Ascending aorta (tissue), 2 donors: ENCODE data around the gene TRPV2. TPM values are rescaled to one million over a fixed set of nuclear protein-coding genes. Genes with fewer than 3 reads are reported as not detected.

ENCODE experiments used
- DNase-seq, 2 donors: peaks; one replicate each; pipeline ENCODE4 v3.0.0-alpha.2; 2019; ENCODE audit warnings: low spot score in 2 of 2
- H3K27ac ChIP-seq, 2 donors: fragments of 200-600 bp; sonication (generic); one replicate each; pipeline ENCODE4 v1.5.1; 2016 to 2017; ENCODE audit warnings: mild to moderate bottlenecking in 1 of 2
- H3K27me3 ChIP-seq: fragments of 200-600 bp; sonication (generic); one replicate; pipeline ENCODE4 v1.5.1; 2017
- H3K36me3 ChIP-seq, 2 donors: fragments of 200-600 bp; sonication (generic); one replicate each; pipeline ENCODE4 v1.5.1; 2016
- H3K4me1 ChIP-seq, 2 donors: fragments of 200-600 bp; sonication (generic); one replicate each; pipeline ENCODE4 v1.5.1; 2016 to 2017; ENCODE audit warnings: mild to moderate bottlenecking in 1 of 2
- H3K4me3 ChIP-seq, 2 donors: fragments of 200-600 bp; sonication (generic); one replicate each; pipeline ENCODE4 v1.5.1; 2016 to 2017; ENCODE audit warnings: mild to moderate bottlenecking in 1 of 2
- H3K9me3 ChIP-seq, 2 donors: fragments of 200-600 bp; sonication (generic); one replicate each; pipeline ENCODE4 v1.5.1; 2016
- intact Hi-C: fragments of 100-400 bp; cut with DNase I; formaldehyde crosslinking; loops from one replicate; pipeline ENCODE4 v1.15.1; 2023
- total RNA-seq: library from RNA; depleted of rRNA; stranded (reverse); fragments of >200 nt; gene quantifications from one replicate; pipeline ENCODE4 v1.1.0, GENCODE V29; 2016
- TF ChIP-seq, protein P1 (sequence below), 3 experiments: fragments of 200-600 bp in 2 of 3; fragments of 450-650 bp in 1 of 3; sonication (generic) in 2 of 3; IDR thresholded peaks; one replicate each; pipeline ENCODE4 v1.5.1; 2016 to 2019; ENCODE audit warnings: antibody characterized with exemption in 3 of 3, mild to moderate bottlenecking in 1 of 3, moderate library complexity in 1 of 3

The TRPV2 gene
- total RNA-seq, 1 donor from 2014 or later: 26.1 TPM

DNA sequence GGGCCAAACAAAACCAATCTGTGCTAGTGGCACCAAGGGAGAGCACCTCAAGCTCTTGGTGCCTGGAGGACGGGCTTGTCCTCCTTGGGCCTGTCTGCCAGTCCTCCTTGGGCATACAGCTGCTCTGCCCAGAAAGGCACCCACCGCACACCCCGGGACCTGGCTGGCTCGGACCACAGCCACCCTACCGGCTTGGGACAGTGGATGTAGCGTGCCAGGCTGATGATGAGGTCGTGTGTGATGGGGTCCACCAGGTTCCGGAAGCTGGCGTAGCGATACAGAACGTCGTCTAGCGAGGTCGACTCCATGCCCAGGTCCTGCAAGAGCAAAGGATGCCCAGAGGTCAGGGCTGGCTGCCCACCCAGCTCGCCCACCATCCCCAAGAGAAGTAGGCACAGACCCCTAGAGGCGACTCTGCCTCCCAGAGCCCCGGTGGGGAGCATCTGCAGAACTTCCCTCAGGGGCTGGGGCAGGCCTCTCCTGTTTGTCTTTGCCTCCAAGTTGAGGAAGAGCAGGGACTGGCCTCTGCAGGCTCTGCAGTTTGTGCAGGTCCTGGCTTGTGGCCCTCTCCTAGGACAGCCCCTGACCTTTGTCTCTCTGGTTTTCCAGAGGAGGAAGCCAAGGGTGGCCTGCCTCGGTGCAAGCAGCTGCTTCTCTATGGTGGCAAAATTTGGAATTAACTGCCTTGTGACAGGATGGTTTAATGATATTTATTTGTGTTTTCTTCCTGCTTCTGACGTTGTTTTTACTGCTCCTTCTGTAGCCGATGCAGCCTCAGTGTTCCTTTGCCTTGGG is 46.9 kb downstream of the TRPV2 start:
- intact Hi-C loops: loop anchor here (2.0 kb wide), 1 partner anchor 59 kb away; no protein-coding TSS in a partner anchor
- DNase-seq: no peak
- no peak overlapping the region for H3K27ac ChIP-seq
- peaks cover 0 to 6% of the 10 kb centered on the region in 2 donors for H3K4me1 ChIP-seq
- H3K9me3 ChIP-seq: no peaks in the 10 kb centered on the region
- H3K4me3 ChIP-seq: no peak overlapping the region
- peaks cover 0 to 5% of the 10 kb centered on the region in 2 donors for H3K36me3 ChIP-seq
- H3K27me3 ChIP-seq: no peaks in the 10 kb centered on the region
- TF ChIP-seq, protein P1, sequence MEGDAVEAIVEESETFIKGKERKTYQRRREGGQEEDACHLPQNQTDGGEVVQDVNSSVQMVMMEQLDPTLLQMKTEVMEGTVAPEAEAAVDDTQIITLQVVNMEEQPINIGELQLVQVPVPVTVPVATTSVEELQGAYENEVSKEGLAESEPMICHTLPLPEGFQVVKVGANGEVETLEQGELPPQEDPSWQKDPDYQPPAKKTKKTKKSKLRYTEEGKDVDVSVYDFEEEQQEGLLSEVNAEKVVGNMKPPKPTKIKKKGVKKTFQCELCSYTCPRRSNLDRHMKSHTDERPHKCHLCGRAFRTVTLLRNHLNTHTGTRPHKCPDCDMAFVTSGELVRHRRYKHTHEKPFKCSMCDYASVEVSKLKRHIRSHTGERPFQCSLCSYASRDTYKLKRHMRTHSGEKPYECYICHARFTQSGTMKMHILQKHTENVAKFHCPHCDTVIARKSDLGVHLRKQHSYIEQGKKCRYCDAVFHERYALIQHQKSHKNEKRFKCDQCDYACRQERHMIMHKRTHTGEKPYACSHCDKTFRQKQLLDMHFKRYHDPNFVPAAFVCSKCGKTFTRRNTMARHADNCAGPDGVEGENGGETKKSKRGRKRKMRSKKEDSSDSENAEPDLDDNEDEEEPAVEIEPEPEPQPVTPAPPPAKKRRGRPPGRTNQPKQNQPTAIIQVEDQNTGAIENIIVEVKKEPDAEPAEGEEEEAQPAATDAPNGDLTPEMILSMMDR (IDR thresholded peaks at IDR 0.05): no peak

GRCh38 chr17:16463358-16464302 is 48.3 kb downstream of the TRPV2 start:
- DNase-seq: peak in 1 of 2 donors; percentile 75
- H3K4me3 ChIP-seq: no peak overlapping the region
- H3K36me3 ChIP-seq: peaks cover 0 to 3% of the 10 kb centered on the region in 2 donors
- H3K27ac ChIP-seq: no peak overlapping the region
- no peaks in the 10 kb centered on the region for H3K9me3 ChIP-seq
- intact Hi-C loops: loop anchor here (2.0 kb wide), 1 partner anchor 57 kb away; no protein-coding TSS in a partner anchor
- no peaks in the 10 kb centered on the region for H3K27me3 ChIP-seq
- peaks cover 0 to 6% of the 10 kb centered on the region in 2 donors for H3K4me1 ChIP-seq
- TF ChIP-seq, protein P1 (IDR thresholded peaks at IDR 0.05): peak; percentile 3 to 29 (median 28)

DNA sequence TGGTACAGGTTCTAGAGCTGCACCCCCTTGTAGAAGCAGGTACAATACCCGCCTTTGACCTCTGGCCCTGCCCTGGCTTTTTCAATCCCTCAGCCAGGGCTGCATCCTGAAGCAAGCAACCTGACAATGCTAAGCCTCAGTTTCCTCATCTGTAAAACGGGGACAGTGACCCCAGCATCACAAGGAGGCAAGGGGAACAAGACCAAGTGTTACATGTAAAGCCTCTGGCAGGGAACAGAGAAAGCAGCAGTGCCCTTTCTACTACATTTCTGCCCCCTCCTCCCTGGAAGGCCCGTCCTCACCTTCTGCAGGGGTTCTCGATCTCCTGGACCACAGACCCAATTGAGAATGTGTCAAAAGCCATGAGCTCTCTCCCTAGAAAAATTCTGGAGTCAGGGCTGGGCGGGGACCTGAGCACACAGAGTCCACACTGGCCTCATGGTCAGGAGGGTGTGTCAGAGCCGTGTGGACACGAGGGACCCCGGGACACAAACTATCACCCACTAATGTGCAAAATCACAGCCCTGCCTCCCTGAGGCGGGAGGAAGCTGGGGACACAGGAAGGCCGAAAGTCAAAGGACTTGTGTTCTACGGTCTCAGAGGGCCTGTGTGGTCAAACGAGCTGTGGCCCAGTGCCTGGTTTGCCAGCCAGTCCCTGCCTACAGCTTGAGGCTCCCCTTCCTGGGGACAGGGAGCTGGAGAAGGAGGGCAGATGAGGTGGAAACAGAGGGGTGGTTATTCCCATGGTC is 49.1 kb downstream of the TRPV2 start:
- no peak overlapping the region for H3K4me3 ChIP-seq
- no peak for DNase-seq
- H3K27ac ChIP-seq: peak overlapping the region in 1 of 2 donors; percentile 43
- H3K9me3 ChIP-seq: no peaks in the 10 kb centered on the region
- intact Hi-C loops: no loop called here
- H3K36me3 ChIP-seq: peaks cover 0 to 3% of the 10 kb centered on the region in 2 donors
- TF ChIP-seq, protein P1 (IDR thresholded peaks at IDR 0.05): no peak
- peaks cover 0 to 6% of the 10 kb centered on the region in 2 donors for H3K4me1 ChIP-seq
- no peaks in the 10 kb centered on the region for H3K27me3 ChIP-seq

DNA sequence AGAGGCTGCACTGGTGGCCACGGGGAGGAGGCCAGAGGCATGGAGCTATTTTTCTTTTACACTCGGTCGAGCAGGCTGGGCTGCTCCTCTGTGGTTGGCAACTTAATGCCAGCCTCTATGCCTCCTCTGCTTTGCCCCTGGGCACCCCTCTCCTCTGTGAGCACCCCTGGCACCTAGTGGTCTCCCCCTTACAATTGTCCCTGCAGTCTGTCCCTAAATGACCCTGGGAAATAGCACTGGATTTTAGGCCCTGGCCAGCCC is 49.6 kb downstream of the TRPV2 start:
- H3K9me3 ChIP-seq: no peaks in the 10 kb centered on the region
- TF ChIP-seq, protein P1 (IDR thresholded peaks at IDR 0.05): no peak
- DNase-seq: no peak
- peaks cover 0 to 3% of the 10 kb centered on the region in 2 donors for H3K36me3 ChIP-seq
- no peaks in the 10 kb centered on the region for H3K27me3 ChIP-seq
- H3K27ac ChIP-seq: peak overlapping the region in 1 of 2 donors; percentile 43
- no peak overlapping the region for H3K4me3 ChIP-seq
- intact Hi-C loops: no loop called here
- H3K4me1 ChIP-seq: peaks cover 0 to 6% of the 10 kb centered on the region in 2 donors

DNA sequence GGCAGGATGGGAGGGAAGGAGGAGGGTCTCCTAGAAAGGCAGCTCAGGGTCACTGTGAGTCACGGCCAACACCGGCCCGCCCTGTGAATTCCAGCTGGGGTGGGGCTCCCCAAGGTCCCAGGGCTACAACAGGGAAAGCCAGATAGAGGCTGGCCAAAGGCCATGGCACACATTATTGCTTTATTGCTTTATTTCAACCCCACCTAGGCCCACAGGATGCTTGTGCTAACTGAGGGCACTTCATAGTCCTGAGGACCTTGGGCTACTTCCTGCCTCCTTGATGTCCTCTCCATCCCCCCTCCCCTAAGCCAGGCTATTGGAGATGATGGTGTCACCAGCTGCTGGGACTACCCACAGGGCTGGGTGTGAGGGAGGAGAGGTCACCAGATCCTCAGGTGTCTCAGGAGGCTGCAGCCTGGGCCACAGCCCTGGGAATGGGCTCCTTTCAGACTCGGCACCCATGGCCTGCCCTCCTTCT is 50.5 kb downstream of the TRPV2 start:
- peaks cover 0 to 3% of the 10 kb centered on the region in 2 donors for H3K36me3 ChIP-seq
- peaks cover 0 to 6% of the 10 kb centered on the region in 2 donors for H3K4me1 ChIP-seq
- intact Hi-C loops: no loop called here
- no peak for DNase-seq
- TF ChIP-seq, protein P1 (IDR thresholded peaks at IDR 0.05): no peak
- no peak overlapping the region for H3K27ac ChIP-seq
- H3K27me3 ChIP-seq: no peaks in the 10 kb centered on the region
- H3K9me3 ChIP-seq: no peaks in the 10 kb centered on the region
- H3K4me3 ChIP-seq: no peak overlapping the region
